ENCODE measurements around the gene TBX20.
A peak's percentile ranks its signal among the peaks of the same experiment; 100 is the strongest.
"Not testable (repeated sequence)": the region's sequence is repeated elsewhere in the genome, so short reads cannot be mapped to it uniquely, and the experiment has no call there.

TBX20 gene

GRCh38 chr7:35216033-35216432 lies 37.9 kb downstream of the TBX20 start:
- DNase-seq = not testable (repeated sequence)

GRCh38 chr7:35215063-35215462 lies 38.8 kb downstream of the TBX20 start:
- not testable (repeated sequence) for DNase-seq

- not testable (repeated sequence) for DNase-seq
Measured at GRCh38 chr7:35206924-35207323, 47.0 kb downstream of the TBX20 start.

- not testable (repeated sequence) for DNase-seq
Measured at GRCh38 chr7:35204850-35205249, 49.0 kb downstream of the TBX20 start.

GRCh38 chr7:35204031-35204430 lies 49.9 kb downstream of the TBX20 start:
- not testable (repeated sequence) for DNase-seq

- not testable (repeated sequence) for DNase-seq
Measured at GRCh38 chr7:35202353-35202752, 51.5 kb downstream of the TBX20 start.

GRCh38 chr7:35200170-35200569 lies 53.7 kb downstream of the TBX20 start:
- peak; percentile 1 for DNase-seq

GRCh38 chr7:35198370-35199140 lies 55.3 kb downstream of the TBX20 start:
- peak; percentile 93 for DNase-seq

- DNase-seq = not testable (repeated sequence)
Measured at GRCh38 chr7:35191571-35191970, 62.3 kb downstream of the TBX20 start.

GRCh38 chr7:35190146-35190773 lies 63.6 kb downstream of the TBX20 start:
- not testable (repeated sequence) for DNase-seq

GRCh38 chr7:35186751-35187150 lies 67.1 kb downstream of the TBX20 start:
- DNase-seq = not testable (repeated sequence)

- DNase-seq = peak; percentile 71
Measured at GRCh38 chr7:35185908-35186731, 67.8 kb downstream of the TBX20 start.

GRCh38 chr7:35185578-35185907 lies 68.4 kb downstream of the TBX20 start:
- not testable (repeated sequence) for DNase-seq

- not testable (repeated sequence) for DNase-seq
Measured at GRCh38 chr7:35184961-35185360, 68.9 kb downstream of the TBX20 start.

- not testable (repeated sequence) for DNase-seq
Measured at GRCh38 chr7:35183873-35184503, 69.9 kb downstream of the TBX20 start.

- DNase-seq = not testable (repeated sequence)
Measured at GRCh38 chr7:35180665-35181064, 73.2 kb downstream of the TBX20 start.

- DNase-seq = not testable (repeated sequence)
Measured at GRCh38 chr7:35173176-35173575, 80.7 kb downstream of the TBX20 start.

GRCh38 chr7:35172131-35172530 lies 81.8 kb downstream of the TBX20 start:
- DNase-seq = not testable (repeated sequence)

GRCh38 chr7:35167658-35168057 lies 86.2 kb downstream of the TBX20 start:
- not testable (repeated sequence) for DNase-seq

- DNase-seq = not testable (repeated sequence)
Measured at GRCh38 chr7:35167158-35167557, 86.7 kb downstream of the TBX20 start.

- not testable (repeated sequence) for DNase-seq
Measured at GRCh38 chr7:35161059-35161740, 92.7 kb downstream of the TBX20 start.

All from kidney glomerular epithelial cell (primary cell).